Activated B cell treated with CpG ODN at 0.5 μM for 24 hours (primary cell): ENCODE measurements around the gene CD81. TPM values are rescaled to one million over a fixed set of nuclear protein-coding genes. Genes with fewer than 3 reads are reported as not detected.

Source experiments
- ATAC-seq: fragments of 200-7000 bp; cut with Tn5 transposase; one replicate; pipeline ENCODE4 v1.10.0; 2021; ENCODE audit warnings: low read depth, mild to moderate bottlenecking, moderate library complexity
- CTCF ChIA-PET: fragments of 350-600 bp; sonication (Branson Sonifier 250); formaldehyde crosslinking; loops from one replicate; lab custom pipeline; 2021; ENCODE audit warnings: antibody characterized with exemption; lab: Charles Lee
- POLR2A ChIA-PET: fragments of 350-600 bp; sonication (Branson Sonifier 250); formaldehyde crosslinking; loops from one replicate; lab custom pipeline; 2021; ENCODE audit warnings: antibody characterized with exemption; lab: Charles Lee
- DNase-seq: peaks from one replicate; pipeline ENCODE4 v3.0.0; 2022
- H3K27ac Mint-ChIP-seq: one replicate; pipeline ENCODE4 v1.8.0; 2020; ENCODE audit warnings: mixed read lengths
- H3K27me3 Mint-ChIP-seq: one replicate; pipeline ENCODE4 v1.8.0; 2021; ENCODE audit warnings: mixed read lengths
- H3K36me3 Mint-ChIP-seq: one replicate; pipeline ENCODE4 v1.8.0; 2021; ENCODE audit warnings: low read depth, mixed read lengths
- H3K4me1 Mint-ChIP-seq: one replicate; pipeline ENCODE4 v1.8.0; 2021; ENCODE audit warnings: mixed read lengths
- H3K4me3 Mint-ChIP-seq: one replicate; pipeline ENCODE4 v1.8.0; 2020; ENCODE audit warnings: mild to moderate bottlenecking, mixed read lengths
- H3K9me3 Mint-ChIP-seq: one replicate; pipeline ENCODE4 v1.8.0; 2020; ENCODE audit warnings: mixed read lengths
- intact Hi-C: fragments of 100-400 bp; cut with micrococcal nuclease; formaldehyde crosslinking; loops from one replicate; pipeline ENCODE4 v1.15.1; 2024
- total RNA-seq: library from RNA; stranded (reverse); gene quantifications from 2 replicates; pipeline ENCODE4 v1.2.3, GENCODE V29; 2022
- TF ChIP-seq, protein P1 (sequence below): fragments of 200-600 bp; IDR thresholded peaks from one replicate; pipeline ENCODE4 v1.8.0; 2022; ENCODE audit warnings: antibody characterized with exemption, mild to moderate bottlenecking

CD81 gene
- total RNA-seq, 1 donor from 2014 or later, result 132 TPM

DNA sequence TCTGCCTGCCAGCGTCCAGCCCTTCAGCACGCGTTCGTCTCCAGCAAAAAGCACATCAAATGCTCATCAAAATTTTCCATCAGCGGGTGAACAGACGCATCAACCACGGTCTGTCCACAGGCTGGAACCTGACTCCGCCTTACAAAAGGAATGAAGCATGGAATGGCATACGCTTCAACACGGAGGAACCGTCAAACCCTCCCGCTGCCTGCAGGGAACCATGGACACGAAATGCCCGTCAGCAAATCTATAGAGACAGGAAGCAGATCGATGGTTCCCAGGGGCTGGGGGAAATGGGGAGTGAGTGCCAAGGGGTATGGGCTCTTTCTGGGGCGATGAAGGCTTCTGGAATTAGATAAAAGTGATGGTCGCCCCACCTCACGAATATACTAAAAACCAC is 39.7 kb downstream of the CD81 start:
- TF ChIP-seq, protein P1, sequence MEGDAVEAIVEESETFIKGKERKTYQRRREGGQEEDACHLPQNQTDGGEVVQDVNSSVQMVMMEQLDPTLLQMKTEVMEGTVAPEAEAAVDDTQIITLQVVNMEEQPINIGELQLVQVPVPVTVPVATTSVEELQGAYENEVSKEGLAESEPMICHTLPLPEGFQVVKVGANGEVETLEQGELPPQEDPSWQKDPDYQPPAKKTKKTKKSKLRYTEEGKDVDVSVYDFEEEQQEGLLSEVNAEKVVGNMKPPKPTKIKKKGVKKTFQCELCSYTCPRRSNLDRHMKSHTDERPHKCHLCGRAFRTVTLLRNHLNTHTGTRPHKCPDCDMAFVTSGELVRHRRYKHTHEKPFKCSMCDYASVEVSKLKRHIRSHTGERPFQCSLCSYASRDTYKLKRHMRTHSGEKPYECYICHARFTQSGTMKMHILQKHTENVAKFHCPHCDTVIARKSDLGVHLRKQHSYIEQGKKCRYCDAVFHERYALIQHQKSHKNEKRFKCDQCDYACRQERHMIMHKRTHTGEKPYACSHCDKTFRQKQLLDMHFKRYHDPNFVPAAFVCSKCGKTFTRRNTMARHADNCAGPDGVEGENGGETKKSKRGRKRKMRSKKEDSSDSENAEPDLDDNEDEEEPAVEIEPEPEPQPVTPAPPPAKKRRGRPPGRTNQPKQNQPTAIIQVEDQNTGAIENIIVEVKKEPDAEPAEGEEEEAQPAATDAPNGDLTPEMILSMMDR, result no peak
- ATAC-seq, result no peak
- POLR2A ChIA-PET, result no interaction called here
- H3K36me3 Mint-ChIP-seq, result no peaks in the 10 kb centered on the region
- no peak overlapping the region for H3K4me3 Mint-ChIP-seq
- intact Hi-C loops, result no loop called here
- no peaks in the 10 kb centered on the region for H3K9me3 Mint-ChIP-seq
- no peak for DNase-seq
- no peak overlapping the region for H3K27ac Mint-ChIP-seq
- CTCF ChIA-PET, result interaction anchor here (7.1 kb wide), 1 partner anchor 114 kb away, joined by 321 read pairs; the partner anchor contains the start of genes C11orf21 and TSPAN32
- peaks cover 6% of the 10 kb centered on the region for H3K4me1 Mint-ChIP-seq
- no peaks in the 10 kb centered on the region for H3K27me3 Mint-ChIP-seq

DNA sequence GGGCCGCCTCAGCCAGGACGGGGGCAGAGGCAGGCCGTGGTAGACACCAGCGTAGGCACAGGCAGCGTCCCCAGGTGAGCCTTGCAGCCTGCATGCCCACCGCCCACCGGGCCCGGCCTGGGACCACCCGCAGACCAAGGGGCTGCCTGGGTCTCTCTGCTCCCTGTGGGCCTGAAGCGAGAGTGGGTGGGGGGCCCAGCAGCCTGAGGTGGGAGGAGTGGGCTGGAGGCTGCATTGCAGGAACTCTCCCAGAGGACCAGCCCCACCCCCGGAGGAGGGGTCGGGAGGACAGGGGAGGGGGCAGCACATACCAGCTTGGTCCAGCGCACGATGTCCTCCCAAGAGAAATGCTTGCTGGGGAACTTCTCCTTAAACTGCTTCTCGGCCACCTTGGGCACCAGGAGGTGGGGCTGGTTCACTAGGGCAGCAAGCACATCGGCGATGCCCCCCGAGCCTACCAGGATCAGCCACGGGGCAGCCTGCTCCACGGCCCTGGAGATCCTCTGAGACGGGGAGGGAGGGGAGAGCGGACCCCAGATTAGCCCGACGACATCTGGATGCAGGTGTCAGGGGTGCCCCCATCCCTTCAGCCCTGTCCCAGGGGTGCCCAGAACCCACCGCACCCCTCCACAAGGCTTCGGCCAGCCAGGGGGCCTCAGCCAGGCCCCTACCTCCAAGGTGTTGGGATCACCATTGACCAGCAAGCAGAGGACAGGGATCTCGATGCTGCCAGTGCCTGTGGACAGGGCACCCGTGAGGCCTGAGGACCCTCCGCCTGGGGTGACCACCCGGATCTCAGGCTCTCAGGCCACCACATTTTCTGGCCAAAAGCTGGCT is 41.0 kb downstream of the CD81 start:
- DNase-seq (no peak), ATAC-seq (no peak)
- ChIA-PET POLR2A (no interaction called here), CTCF (interaction anchor here (0.7 to 7.1 kb wide), 4 partner anchors 18 to 225 kb away, joined by 3 to 321 read pairs (median 26); partner anchors contain the start of genes C11orf21, TSPAN32 and TSSC4)
- Mint-ChIP-seq H3K4me3 (no peak overlapping the region), H3K4me1 (peaks cover 6% of the 10 kb centered on the region), H3K36me3 (no peaks in the 10 kb centered on the region), H3K27ac (no peak overlapping the region), H3K9me3 (no peaks in the 10 kb centered on the region), H3K27me3 (no peaks in the 10 kb centered on the region)
- TF ChIP-seq, protein P1, result no peak
- intact Hi-C loops, result no loop called here

DNA sequence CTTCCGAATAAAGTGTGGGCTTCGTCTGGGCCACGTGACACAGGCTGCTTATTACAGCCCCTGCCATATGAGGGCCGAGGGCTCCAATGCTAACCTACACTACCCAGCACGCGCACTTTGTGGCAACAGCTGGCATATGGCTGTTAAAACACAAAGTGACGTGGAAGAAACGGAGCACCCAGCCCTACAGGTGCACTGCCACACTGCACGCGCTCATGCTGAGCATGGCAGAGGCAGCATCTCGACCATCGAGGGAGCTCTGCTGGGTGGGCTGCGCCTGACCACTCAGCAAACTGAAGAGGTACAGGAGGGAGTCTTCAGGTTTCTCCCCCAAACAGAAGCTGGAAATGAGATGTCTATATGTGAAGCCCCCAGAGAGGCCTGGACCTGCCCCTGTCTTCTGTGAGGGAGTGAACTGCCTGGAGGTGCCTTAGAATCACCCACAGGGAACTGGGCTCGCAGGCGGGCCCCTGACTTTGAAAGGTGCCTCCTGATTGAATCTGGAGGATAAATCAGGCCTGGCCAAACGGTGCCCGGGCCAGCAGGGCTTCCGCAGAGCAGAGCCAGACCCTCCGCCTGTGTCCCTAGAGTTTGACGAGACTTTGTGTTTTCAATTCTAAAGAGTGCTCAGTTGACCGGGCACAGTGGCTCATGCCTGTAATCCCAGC is 41.7 kb downstream of the CD81 start:
- no peak for ATAC-seq
- Mint-ChIP-seq H3K9me3 (no peaks in the 10 kb centered on the region), H3K4me3 (no peak overlapping the region), H3K27me3 (no peaks in the 10 kb centered on the region), H3K36me3 (no peaks in the 10 kb centered on the region), H3K27ac (no peak overlapping the region), H3K4me1 (peaks cover 6% of the 10 kb centered on the region)
- intact Hi-C loops, result loop anchor here (1.0 kb wide), 2 partner anchors 19 to 81 kb away; partner anchors contain the start of gene TSSC4
- POLR2A ChIA-PET, result interaction anchor here (2.1 to 2.4 kb wide), 2 partner anchors 113 to 116 kb away, joined by 11 to 14 read pairs; no protein-coding TSS in a partner anchor
- CTCF ChIA-PET, result interaction anchor here (0.7 to 7.1 kb wide), 10 partner anchors 19 to 232 kb away, joined by 3 to 321 read pairs (median 10); partner anchors contain the start of genes C11orf21, TSPAN32 and TSSC4
- DNase-seq, result no peak
- TF ChIP-seq, protein P1, result no peak

DNA sequence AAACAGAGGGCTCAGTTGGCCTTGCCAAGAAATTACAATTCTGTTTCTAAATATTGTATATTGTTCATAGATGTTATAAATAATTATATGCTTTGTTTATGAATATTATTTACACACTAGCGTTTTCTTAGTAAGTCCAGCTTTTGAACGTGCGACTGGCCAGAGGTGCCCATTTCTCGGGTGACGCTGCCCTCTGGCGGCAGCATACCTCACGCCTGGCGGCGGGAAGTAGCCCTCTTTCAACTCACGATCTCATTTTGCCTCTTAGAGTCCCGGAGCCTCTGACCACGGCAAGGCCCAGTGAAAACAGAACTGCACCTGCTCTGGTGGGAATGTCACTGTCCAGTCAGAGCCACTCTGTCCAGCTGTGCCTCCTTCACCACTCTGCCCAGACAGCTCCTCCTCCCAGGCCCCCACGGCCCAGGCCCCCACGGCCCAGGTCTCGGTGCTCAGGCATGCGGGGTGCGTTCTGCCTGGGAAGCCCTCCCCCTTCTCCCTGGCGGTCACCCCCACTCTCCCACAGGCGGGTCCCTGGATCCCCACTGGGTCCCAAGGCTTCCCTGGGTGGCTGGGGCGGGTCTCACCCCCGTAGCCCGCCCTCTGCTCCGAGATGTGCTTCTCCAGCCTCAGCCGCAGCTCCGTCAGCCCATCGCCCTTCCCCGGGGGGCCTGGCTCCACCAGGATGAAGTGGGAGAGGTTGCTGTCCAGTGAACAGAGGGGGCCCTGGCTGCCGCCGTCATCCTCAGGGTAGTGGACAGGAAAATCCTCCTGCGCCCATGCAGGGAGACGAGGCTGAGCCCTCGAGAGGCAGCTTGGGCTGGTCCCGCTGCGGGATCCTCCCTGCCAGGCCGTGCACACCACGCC is 42.8 kb downstream of the CD81 start:
- Mint-ChIP-seq H3K36me3 (no peaks in the 10 kb centered on the region), H3K27me3 (no peaks in the 10 kb centered on the region), H3K4me3 (no peak overlapping the region), H3K9me3 (no peaks in the 10 kb centered on the region), H3K27ac (no peak overlapping the region), H3K4me1 (peaks cover 6% of the 10 kb centered on the region)
- TF ChIP-seq, protein P1, result no peak
- ChIA-PET CTCF (interaction anchor here (0.7 to 7.1 kb wide), 27 partner anchors 10 to 469 kb away, joined by 3 to 321 read pairs (median 5); partner anchors contain the start of genes ASCL2, C11orf21, CD81 and TSPAN32), POLR2A (interaction anchor here (0.9 to 2.4 kb wide), 3 partner anchors 19 to 117 kb away, joined by 10 to 14 read pairs (median 11); partner anchors contain the start of gene TSSC4)
- DNase-seq (peak; percentile 62), ATAC-seq (peak; percentile 50)
- intact Hi-C loops, result loop anchor here (1.0 kb wide), 5 partner anchors 20 to 234 kb away; partner anchors contain the start of gene TSSC4
